Esophagus muscularis mucosa (tissue), 4 donors: ENCODE measurements around the gene MVB12B. TPM values are rescaled to one million over a fixed set of nuclear protein-coding genes. Genes with fewer than 3 reads are reported as not detected.

ENCODE experiments used
- DNase-seq: peaks from one replicate; pipeline ENCODE4 v3.0.0-alpha.2; 2017; ENCODE audit errors: extremely low spot score
- H3K27ac ChIP-seq, 4 donors: fragments of 200-600 bp; sonication (generic); replicated peaks in 1 of 4; 1 replicate in 3 of 4; 2 replicates in 1 of 4; pipeline ENCODE4 v1.5.1; 2016 to 2019; ENCODE audit warnings: mild to moderate bottlenecking in 1 of 4
- H3K27me3 ChIP-seq, 4 donors: fragments of 200-600 bp; sonication (generic); one replicate each; pipeline versions ENCODE4 v1.5.1 to v1.6.0; 2016 to 2019
- H3K36me3 ChIP-seq, 4 donors: fragments of 200-600 bp; sonication (generic); one replicate each; pipeline ENCODE4 v1.5.1; 2016 to 2019
- H3K4me1 ChIP-seq, 4 donors: fragments of 200-600 bp; sonication (generic); one replicate each; pipeline ENCODE4 v1.5.1; 2016 to 2019
- H3K4me3 ChIP-seq, 4 donors: fragments of 200-600 bp; sonication (generic); 1 replicate in 2 of 4; 2 replicates in 2 of 4; pipeline ENCODE4 v1.5.1; 2016 to 2019; ENCODE audit warnings: mild to moderate bottlenecking in 4 of 4, moderate library complexity in 1 of 4
- H3K9me3 ChIP-seq, 4 donors: fragments of 200-600 bp; sonication (generic); 1 replicate in 3 of 4; 2 replicates in 1 of 4; pipeline ENCODE4 v1.5.1; 2016 to 2019
- EP300 ChIP-seq: sonication (generic); formaldehyde crosslinking; IDR thresholded peaks from one replicate; pipeline ENCODE4 v1.6.1; 2017; ENCODE audit warnings: antibody characterized with exemption
- POLR2A ChIP-seq: fragments of 450-650 bp; IDR thresholded peaks from one replicate; pipeline ENCODE4 v1.6.1; 2017; ENCODE audit warnings: antibody characterized with exemption, moderate library complexity, mild to moderate bottlenecking, low read depth
- POLR2AphosphoS5 ChIP-seq, 2 donors: sonication (generic); formaldehyde crosslinking; IDR thresholded peaks; one replicate each; pipeline ENCODE4 v1.6.1; 2017; ENCODE audit warnings: antibody characterized with exemption in 2 of 2
- WGBS: methylation state at CpG from one replicate; pipeline ENCODE4 v1.1.5; 2018; 5-methylcytosine and 5-hydroxymethylcytosine counted together
- intact Hi-C: fragments of 100-400 bp; cut with DNase I; formaldehyde crosslinking; loops from one replicate; pipeline ENCODE4 v1.15.1; 2023
- total RNA-seq, 4 donors: library from RNA; depleted of rRNA; stranded (reverse); fragments of >200 nt; gene quantifications; one replicate each; pipeline versions ENCODE4 v1.1.0 to v1.2.1, GENCODE V29; 2016
- TF ChIP-seq, protein P1 (sequence below), 3 experiments: fragments of 200-600 bp in 2 of 3; fragments of 450-650 bp in 1 of 3; sonication (generic) in 2 of 3; IDR thresholded peaks; one replicate each; pipeline ENCODE4 v1.5.1; 2017 to 2019; ENCODE audit warnings: antibody characterized with exemption in 3 of 3, mild to moderate bottlenecking in 2 of 3, moderate library complexity in 1 of 3

MVB12B gene
- total RNA-seq, 4 donors from 2014 or later, result 14.1 to 25.0 (median 18.4) TPM

- H3K4me3 ChIP-seq, result peak overlapping the region in 3 of 4 donors; percentile 43 to 61 (median 46)
- peak overlapping the region; percentile 59 to 77 (median 73) for H3K27ac ChIP-seq
- H3K9me3 ChIP-seq, result no peaks in the 10 kb centered on the region
- peaks cover 3 to 90% (median 48%) of the 10 kb centered on the region in 4 donors for H3K27me3 ChIP-seq
- intact Hi-C loops, result loop anchor here (5.0 kb wide), 1 partner anchor 41 kb away; no protein-coding TSS in a partner anchor
- DNase-seq, result no peak
- TF ChIP-seq EP300, result no peak
- TF ChIP-seq, protein P1, sequence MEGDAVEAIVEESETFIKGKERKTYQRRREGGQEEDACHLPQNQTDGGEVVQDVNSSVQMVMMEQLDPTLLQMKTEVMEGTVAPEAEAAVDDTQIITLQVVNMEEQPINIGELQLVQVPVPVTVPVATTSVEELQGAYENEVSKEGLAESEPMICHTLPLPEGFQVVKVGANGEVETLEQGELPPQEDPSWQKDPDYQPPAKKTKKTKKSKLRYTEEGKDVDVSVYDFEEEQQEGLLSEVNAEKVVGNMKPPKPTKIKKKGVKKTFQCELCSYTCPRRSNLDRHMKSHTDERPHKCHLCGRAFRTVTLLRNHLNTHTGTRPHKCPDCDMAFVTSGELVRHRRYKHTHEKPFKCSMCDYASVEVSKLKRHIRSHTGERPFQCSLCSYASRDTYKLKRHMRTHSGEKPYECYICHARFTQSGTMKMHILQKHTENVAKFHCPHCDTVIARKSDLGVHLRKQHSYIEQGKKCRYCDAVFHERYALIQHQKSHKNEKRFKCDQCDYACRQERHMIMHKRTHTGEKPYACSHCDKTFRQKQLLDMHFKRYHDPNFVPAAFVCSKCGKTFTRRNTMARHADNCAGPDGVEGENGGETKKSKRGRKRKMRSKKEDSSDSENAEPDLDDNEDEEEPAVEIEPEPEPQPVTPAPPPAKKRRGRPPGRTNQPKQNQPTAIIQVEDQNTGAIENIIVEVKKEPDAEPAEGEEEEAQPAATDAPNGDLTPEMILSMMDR (IDR thresholded peaks at IDR 0.05), result no peak
- TF ChIP-seq POLR2A, result no peak
- H3K36me3 ChIP-seq, result no peaks in the 10 kb centered on the region
- 73% methylated on average over 7 of the region's 8 CpGs for WGBS
- H3K4me1 ChIP-seq, result peaks cover 24 to 53% (median 40%) of the 10 kb centered on the region in 4 donors
These were observed 189.9 kb downstream of the MVB12B start for GRCh38 chr9:126516561-126516935.

DNA sequence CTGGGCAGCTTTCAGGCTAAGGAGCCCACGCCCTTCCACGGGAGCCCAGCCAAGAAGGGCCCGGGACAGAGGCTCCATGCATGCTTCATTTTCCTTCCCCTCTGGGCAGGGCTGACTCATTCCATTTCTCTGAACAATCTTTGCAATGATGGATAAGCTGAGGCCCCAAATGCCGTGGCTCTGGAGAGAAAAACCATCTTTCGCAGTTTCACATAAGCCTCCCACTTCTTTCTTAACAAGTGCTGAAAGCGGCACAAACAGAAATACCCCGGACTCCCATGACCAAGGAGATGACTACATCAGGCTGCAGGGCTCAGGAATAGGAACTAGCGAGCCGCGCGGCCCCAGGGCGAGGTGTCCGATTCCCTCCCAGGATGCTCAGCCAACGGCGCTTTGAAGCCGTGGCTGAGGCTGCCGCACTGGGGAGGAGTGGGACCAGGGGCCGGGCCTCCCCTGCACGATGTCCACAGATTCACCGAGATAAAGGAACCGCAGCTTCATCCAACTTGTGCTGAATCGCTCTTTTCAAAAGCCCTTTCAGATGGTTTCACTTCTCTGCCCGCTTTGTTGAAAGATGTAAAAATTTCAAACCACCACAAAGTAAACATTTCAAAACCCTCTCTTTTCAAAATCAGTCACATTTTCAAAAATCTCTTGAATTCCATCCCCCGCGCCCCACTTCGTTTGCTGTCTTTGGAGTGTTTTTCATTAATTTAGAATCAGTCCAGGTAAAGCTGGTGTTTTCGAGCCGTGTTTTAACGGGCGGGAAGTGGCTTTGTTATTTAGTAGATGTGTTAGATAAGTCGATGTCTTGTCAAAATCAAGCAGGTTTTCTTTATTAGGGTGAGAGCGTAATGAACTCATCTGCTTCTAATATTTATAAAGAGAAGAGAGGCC, 190.6 kb downstream of the MVB12B start:
- H3K9me3 ChIP-seq, result no peaks in the 10 kb centered on the region
- TF ChIP-seq EP300 (no peak), POLR2AphosphoS5 (IDR thresholded peaks at IDR 0.05) (peak; percentile 23 to 30)
- TF ChIP-seq, protein P1 (IDR thresholded peaks at IDR 0.05), result no peak
- H3K27me3 ChIP-seq, result peaks cover 3 to 94% (median 48%) of the 10 kb centered on the region in 4 donors
- peak overlapping the region; percentile 43 to 61 (median 46) for H3K4me3 ChIP-seq
- WGBS, result 7% methylated on average over 32 of the region's 32 CpGs
- intact Hi-C loops, result loop anchor here (5.0 kb wide), 1 partner anchor 40 kb away; no protein-coding TSS in a partner anchor
- no peaks in the 10 kb centered on the region for H3K36me3 ChIP-seq
- peaks cover 24 to 60% (median 40%) of the 10 kb centered on the region in 4 donors for H3K4me1 ChIP-seq
- peak overlapping the region; percentile 59 to 77 (median 73) for H3K27ac ChIP-seq
- DNase-seq, result no peak

- WGBS, result 18% methylated on average over 9 of the region's 9 CpGs
- H3K9me3 ChIP-seq, result no peaks in the 10 kb centered on the region
- DNase-seq, result no peak
- H3K36me3 ChIP-seq, result no peaks in the 10 kb centered on the region
- intact Hi-C loops, result loop anchor here (5.0 kb wide), 1 partner anchor 39 kb away; no protein-coding TSS in a partner anchor
- H3K27me3 ChIP-seq, result peaks cover 3 to 94% (median 48%) of the 10 kb centered on the region in 4 donors
- TF ChIP-seq, protein P1 (IDR thresholded peaks at IDR 0.05), result no peak
- no peak for TF ChIP-seq EP300
- TF ChIP-seq POLR2AphosphoS5 (IDR thresholded peaks at IDR 0.05), result no peak
- TF ChIP-seq POLR2A, result no peak
- H3K4me1 ChIP-seq, result peaks cover 24 to 65% (median 44%) of the 10 kb centered on the region in 4 donors
- H3K27ac ChIP-seq, result peak overlapping the region; percentile 59 to 77 (median 73)
- peak overlapping the region; percentile 43 to 61 (median 46) for H3K4me3 ChIP-seq
These were observed 191.3 kb downstream of the MVB12B start for GRCh38 chr9:126517833-126518356.

- 78% methylated on average over 7 of the region's 7 CpGs for WGBS
- H3K27me3 ChIP-seq, result peaks cover 3 to 90% (median 41%) of the 10 kb centered on the region in 4 donors
- no peaks in the 10 kb centered on the region for H3K9me3 ChIP-seq
- peaks cover 24 to 66% (median 47%) of the 10 kb centered on the region in 4 donors for H3K4me1 ChIP-seq
- no peak for DNase-seq
- intact Hi-C loops, result loop anchor here (5.0 kb wide), 1 partner anchor 39 kb away; no protein-coding TSS in a partner anchor
- TF ChIP-seq, protein P1 (IDR thresholded peaks at IDR 0.05), result no peak
- TF ChIP-seq POLR2AphosphoS5 (IDR thresholded peaks at IDR 0.05) (no peak), POLR2A (no peak), EP300 (no peak)
- no peak overlapping the region for H3K4me3 ChIP-seq
- H3K36me3 ChIP-seq, result no peaks in the 10 kb centered on the region
- H3K27ac ChIP-seq, result no peak overlapping the region
These were observed 192.1 kb downstream of the MVB12B start for GRCh38 chr9:126518763-126519162.
